Suppressor macrophage (primary cell): ENCODE measurements around the gene CFC1B.
"Not testable (repeated sequence)": the region's sequence is repeated elsewhere in the genome, so short reads cannot be mapped to it uniquely, and the experiment has no call there.

ENCODE experiments used
- DNase-seq, 4 experiments: peaks; one replicate each; pipeline ENCODE4 v3.0.0-alpha.2; 2020 to 2022
- total RNA-seq, 17 experiments: gene quantifications; one replicate each; lab custom pipeline; 2026; ENCODE audit warnings: mixed read lengths in 6 of 17, inconsistent platforms in 3 of 17; lab: John Stamatoyannopoulos, UW

The CFC1B gene
- 0 reads per million in 17 experiments for total RNA-seq

- not testable (repeated sequence) for DNase-seq
Observed at GRCh38 chr2:130520992-130521391, at the start of gene CFC1B. Gene CFC1B (plus strand): TSS chr2:130521222. CDS start chr2:130521485, 263 bp downstream.

DNA sequence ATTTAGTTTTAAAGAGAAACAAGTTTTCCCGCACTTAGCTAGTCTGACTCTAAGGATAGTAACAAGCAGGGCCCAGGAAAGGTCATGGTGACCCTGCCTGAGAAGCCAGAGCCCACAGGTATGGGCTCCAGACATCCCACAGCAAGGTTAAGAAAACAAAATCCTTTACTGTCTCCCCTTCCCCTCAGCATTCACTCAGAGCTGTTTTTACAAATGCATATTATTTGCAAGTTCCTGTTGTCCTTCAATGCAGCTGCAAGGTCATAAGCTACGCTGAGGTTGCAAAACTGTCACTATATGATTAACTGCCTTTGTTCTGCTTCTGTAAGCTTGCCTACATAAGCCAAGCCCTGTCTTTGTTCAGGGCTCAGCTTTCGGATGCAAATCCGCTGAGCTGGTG, 29.9 kb upstream of the CFC1B start:
- not testable (repeated sequence) for DNase-seq

DNA sequence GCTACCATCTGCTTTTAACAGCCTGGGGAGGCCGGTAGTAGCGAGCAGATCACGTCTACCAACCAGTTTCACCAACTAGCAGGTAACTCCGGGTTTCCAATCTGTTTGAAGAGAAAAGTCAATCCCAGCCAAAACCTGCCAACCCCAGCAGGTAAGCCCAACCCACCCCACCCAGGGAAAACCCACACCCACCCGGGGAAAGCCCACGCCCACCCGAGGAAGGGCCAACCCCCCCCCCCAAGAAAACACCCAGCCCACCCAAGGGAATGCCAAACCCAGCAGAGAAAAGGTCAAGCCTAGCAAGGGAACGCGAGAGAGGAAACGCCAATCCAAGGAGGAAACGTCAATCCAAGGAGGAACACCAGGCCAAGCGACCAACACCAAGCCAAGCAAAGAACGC, 11.8 kb upstream of the CFC1B start, which contains the start of gene POTEI:
Gene POTEI (minus strand): TSS at position 101 of the 400 bp plus-strand sequence. CDS start 93 bp downstream, at position 8.
- DNase-seq: not testable (repeated sequence)

GRCh38 chr2:130510807-130511746, 9.9 kb upstream of the CFC1B start:
- not testable (repeated sequence) for DNase-seq

- not testable (repeated sequence) for DNase-seq
Observed at GRCh38 chr2:130511747-130512451, 9.1 kb upstream of the CFC1B start.

- DNase-seq: not testable (repeated sequence)
Observed at GRCh38 chr2:130518516-130519106, 2.4 kb upstream of the CFC1B start.

GRCh38 chr2:130522390-130522789, 1.4 kb downstream of the CFC1B start:
- not testable (repeated sequence) for DNase-seq

DNA sequence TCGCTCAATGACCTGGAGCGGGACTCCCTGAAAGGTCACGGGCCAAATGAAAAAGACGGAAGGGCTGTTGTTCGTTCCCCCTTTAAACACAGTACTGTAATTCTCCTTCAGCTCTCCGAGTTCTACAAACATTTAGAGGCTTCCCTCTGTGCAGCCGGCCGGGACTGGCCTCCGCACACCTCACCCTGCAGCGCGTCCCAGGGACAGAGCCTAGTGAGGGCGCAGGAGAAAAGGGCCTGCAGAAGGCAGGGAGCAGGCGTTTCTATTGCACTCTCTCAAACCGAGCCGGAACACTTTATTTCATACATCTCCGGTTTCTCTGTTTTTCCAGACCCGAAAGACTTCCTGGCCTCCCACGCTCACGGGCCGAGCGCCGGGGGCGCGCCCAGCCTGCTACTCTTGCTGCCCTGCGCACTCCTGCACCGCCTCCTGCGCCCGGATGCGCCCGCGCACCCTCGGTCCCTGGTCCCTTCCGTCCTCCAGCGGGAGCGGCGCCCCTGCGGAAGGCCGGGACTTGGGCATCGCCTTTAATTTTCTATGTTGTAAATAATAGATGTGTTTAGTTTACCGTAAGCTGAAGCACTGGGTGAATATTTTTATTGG, 6.4 kb downstream of the CFC1B start:
- not testable (repeated sequence) for DNase-seq

- not testable (repeated sequence) for DNase-seq
Observed at GRCh38 chr2:130529545-130529944, 8.5 kb downstream of the CFC1B start.

GRCh38 chr2:130530212-130530611, 9.2 kb downstream of the CFC1B start:
- not testable (repeated sequence) for DNase-seq

DNA sequence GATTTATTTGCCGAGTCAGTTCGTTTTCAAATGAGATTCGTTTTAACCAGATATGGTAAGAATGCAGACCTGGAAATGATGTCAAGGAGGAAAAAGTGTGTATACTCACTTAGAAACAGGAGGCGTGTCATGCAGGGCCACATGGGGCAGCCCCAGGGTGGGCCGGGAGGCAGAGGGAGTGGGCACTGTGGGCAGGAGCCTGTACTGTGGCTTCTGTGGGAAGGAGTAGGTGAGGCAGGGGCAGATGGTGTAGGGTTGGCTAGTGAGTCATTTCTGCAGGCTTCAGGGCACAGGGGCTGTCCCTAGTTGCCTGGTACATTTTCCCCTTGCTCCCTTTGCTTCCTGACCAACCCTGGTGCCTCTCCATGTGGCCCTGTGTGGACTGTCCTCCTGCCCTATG, 10.2 kb downstream of the CFC1B start:
- DNase-seq: not testable (repeated sequence)

- not testable (repeated sequence) for DNase-seq
Observed at GRCh38 chr2:130531672-130532071, 10.7 kb downstream of the CFC1B start.

DNA sequence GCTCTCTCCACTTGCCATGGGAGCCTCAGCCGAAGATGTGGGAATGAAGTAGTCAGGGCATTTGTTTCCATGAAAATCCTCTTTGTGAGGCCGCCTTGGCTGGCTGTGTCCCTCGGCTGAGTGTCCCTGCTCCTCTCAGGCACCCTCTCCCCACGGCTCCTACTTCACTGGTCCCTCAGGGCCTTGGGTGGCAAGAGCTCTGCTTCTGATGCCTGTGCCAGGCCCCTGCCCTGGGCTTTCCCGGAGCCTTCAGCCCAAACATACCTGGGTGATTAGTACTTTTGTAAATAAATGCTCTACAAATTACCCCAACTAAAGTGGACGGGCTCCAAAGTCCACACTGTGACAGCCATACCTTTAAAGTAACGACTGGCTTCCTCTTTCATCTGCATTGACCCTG, 15.6 kb downstream of the CFC1B start:
- DNase-seq: not testable (repeated sequence)

- not testable (repeated sequence) for DNase-seq
Observed at GRCh38 chr2:130538271-130538670, 17.2 kb downstream of the CFC1B start.

DNA sequence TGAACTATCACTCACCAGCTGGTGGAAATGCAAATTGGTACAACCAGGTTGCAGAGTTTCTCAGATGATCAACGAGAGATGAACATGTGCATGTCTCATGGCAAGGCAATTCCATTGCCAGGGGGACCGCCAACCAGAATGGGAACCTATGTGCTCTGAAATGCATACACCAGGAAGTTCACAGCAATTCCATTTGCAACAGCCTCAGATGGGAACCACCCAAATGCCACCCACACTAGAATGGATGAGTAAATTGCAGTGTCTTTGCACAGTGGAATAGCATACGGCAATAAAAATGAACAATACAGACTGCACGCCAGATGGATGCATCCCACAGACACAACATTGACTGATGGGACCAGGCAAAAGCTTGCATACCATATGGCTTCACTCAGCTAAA, 21.8 kb downstream of the CFC1B start:
- not testable (repeated sequence) for DNase-seq

GRCh38 chr2:130543785-130544528, 22.9 kb downstream of the CFC1B start:
- DNase-seq: not testable (repeated sequence)

GRCh38 chr2:130544978-130545377, 24.0 kb downstream of the CFC1B start:
- not testable (repeated sequence) for DNase-seq

DNA sequence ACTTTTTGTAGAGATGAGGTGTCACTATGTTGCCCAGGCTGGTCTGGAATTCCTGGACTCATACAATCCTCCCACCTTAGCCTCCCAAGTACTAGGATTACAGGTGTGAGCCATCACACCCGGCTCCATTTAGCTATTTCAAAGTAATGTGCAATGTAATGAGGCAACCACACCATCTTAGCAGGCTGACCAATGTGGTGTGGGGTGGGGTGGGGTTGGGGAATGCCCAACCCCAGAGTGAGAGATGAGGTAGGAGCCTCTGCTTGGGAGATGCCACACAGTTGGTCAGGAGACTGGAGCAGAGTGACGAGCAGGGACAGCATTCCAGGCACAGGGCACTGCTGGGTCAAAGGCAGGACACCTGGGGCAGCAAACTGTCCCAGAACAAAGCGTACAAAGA, 27.4 kb downstream of the CFC1B start:
- DNase-seq: not testable (repeated sequence)

- DNase-seq: not testable (repeated sequence)
Observed at GRCh38 chr2:130549475-130549874, 28.5 kb downstream of the CFC1B start.

GRCh38 chr2:130554178-130554577, 33.2 kb downstream of the CFC1B start:
- not testable (repeated sequence) for DNase-seq

DNA sequence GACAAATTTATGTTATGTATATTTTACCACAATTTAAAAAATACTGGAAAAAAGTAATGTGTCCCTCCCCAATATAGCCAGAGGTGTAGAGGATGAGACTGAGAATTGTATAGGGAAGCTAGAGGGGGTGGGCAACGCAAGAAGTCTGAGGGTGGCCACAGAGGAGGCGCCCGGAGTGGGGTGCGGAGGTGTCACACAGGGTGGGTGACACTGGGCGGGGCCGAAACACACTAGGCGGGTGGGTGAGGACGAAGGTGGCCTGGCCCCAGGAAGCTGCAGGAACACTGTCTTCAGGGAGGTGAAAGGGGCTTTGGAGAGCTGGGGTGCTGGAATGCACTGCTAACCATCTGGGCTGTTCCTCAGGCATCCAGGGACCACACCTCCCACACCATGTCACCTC, 35.4 kb downstream of the CFC1B start:
- not testable (repeated sequence) for DNase-seq
